T-helper 1 cell treated with Interleukin-12 subunit alpha and Interleukin-12 subunit beta and Interleukin-4 antibody, amounts not matched to agents 30 ng/mL and 1 ng/mL, for 36 hours (primary cell): ENCODE results near the gene TMEM255B. TPM values are rescaled to one million over a fixed set of nuclear protein-coding genes. Genes with fewer than 3 reads are reported as not detected.
"Not testable (repeated sequence)": the region's sequence is repeated elsewhere in the genome, so short reads cannot be mapped to it uniquely, and the experiment has no call there.

Source experiments
- intact Hi-C: fragments of 100-400 bp; cut with micrococcal nuclease; formaldehyde crosslinking; loops from one replicate; pipeline ENCODE4 v1.15.1; 2024
- total RNA-seq: library from RNA; stranded (reverse); gene quantifications from 2 replicates; pipeline ENCODE4 v1.2.3, GENCODE V29; 2022

TMEM255B gene
- total RNA-seq, 1 donor from 2014 or later, result 2.3 TPM

DNA sequence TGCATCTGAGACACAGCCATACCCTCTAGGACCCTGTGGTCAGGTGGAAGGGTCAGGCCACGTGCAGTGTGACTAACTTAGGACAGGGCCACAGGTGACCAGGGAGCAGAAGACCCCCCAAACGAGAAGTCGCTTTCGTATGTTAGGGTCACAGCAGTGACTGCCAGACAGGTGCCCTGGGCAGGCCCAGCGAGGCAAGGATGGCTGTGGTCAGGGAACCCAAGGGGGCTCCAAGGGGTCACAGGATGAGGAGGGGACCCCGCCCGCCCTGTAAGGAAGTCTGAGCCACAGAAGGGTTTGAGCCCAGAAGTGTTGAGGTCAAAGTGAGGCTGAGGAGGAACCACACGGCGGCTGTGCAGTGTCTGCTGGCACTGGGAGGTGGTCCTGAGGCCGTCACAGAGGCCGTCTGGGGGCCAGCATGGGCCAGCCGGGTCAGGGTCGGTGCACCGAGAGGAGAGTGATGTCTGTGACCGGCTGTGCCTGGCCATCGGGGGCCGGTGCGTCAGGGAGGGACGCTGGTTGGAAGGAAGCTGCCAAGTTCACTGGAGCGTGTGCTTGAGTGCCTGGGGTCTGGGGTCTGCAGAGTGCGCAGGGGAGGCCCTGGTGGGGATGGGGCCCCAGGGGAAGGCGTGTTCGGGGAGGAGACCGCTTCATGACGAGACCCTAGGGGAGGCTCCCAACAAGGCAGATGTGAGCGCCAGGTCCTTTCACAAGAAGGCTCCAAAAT lies 24.8 kb upstream of the TMEM255B start:
- intact Hi-C loops, result no loop called here

DNA sequence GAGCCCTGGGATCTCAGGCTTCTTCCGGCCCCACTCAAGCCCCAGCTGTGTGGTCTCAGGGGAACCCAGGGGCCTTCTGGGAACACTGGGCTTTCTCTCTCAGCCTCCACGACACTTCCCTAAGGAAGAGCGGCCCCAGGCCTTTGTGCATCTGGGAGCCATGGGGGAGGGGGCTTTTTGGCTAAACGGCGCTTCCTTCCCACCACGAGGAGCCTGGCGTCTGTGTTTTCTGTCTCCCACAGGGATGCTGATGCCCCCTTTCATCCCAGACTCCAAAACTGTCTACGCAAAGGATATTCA lies 24.2 kb upstream of the TMEM255B start:
- intact Hi-C loops, result no loop called here

DNA sequence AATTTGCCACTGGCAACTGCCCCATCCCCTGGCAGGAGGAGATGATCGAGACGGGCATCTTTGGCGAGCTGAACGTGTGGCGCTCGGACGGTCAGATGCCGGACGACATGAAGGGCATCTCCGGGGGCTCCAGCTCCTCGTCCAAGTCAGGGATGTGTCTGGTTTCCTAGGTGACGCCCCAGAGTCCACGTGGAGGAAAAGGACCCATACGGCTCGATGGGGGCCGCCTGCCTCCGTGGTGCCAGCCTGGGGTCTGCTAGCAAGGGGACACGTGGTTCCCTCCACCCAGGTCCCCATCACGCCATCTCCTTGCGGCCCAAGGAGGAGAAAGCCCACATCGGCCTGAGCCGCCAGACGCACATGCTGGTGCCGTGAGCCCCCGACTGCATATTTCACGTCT lies 23.8 kb upstream of the TMEM255B start:
- intact Hi-C loops, result no loop called here

DNA sequence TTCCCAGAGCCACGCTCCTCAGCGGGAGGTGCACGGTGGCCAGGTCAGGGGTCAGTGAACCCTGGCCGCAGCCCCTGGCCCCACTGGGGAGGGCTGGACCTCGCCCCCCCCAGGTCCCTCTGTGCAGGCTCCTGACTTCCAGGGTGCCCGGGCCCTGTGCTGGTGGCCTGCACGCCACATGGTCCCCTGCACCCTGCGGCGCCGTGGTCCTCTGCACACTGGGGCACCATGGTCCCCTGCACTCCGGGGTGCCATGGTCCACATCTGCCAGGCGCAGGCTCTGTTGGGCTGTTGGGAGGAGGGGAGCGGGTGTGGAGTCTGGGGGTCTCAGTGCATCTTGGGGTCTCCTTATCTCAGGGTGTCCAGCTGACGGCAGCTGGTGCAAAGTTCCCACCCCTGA lies 23.3 kb upstream of the TMEM255B start:
- intact Hi-C loops, result no loop called here

DNA sequence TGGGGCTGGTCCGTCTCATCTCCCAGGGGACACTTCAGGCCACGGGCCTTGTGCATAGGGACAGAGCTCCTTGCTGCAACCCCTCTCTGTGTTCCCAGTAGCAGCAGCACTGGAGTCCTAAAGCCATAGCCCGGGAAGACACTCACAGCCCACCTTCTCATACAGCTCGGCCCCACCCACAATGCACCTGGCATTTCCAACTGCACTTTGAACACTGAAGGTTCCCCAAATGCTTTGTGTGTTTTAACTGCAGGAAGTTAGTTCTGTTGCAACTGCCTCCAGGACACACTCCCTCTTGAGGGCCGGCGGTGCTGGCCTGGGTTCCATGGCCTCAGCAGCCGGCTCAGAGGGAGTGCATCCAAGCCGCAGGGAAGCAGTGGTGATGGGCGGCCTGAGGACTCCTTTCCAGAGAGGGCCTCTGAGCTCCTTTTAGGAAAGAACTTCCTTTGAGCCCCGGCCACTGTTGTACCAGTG lies 22.7 kb upstream of the TMEM255B start:
- intact Hi-C loops, result no loop called here

DNA sequence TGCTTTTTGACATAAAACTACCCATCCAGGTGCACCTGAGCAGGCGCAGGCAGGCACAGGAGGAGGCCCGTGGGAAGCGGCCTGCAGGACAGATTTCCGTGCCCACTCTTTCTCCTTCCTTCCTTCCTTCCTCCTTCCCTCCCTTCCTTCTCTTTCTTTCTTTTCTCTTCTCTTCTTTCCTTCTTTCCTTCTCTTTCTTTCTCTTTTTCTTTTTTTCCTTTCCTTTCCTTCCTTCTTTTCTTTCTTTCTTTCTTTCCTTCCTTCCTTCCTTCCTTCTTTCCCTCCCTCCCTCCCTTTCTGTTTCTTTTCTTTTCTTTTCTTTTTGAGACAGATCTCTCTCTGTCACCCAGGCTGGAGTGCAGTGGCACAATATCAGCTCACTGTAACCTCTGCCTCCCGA lies 21.2 kb upstream of the TMEM255B start:
- intact Hi-C loops, result no loop called here

DNA sequence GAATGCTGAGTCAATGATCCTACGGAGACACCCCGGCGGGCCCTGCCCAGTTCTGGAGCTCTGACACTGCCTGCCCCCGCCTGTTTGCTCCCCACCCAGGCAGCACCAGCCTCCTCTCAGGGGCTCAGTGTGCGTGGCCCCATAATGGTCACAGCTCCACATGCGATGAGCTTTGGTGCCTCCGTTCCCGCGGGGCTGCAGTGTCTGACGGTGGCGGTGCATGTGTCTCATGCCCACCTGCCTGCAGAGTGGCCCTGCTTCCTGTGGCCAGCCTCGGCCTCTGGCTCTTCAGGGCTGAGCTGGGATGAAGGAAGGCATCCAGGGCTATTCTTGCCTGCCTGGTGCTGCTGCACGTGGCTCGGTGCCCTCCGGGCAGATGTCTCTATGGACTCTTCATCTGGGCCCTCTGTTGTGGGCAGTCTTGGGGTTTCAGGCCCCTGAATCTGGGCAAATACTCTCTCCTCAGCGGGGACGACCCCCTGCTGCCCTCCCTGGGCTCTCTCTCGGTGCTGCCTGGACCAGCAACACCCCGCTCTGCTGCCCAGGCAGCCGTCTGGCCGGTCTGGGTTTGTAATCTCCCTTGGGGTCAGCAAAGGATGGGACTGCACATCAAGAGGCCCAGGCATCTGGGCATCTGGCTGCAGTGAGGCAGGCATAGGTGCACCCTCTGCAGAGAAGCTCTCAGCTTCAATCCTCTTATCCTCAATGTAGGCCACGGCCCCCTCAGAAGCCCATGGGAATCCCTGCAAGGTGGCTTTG lies 19.3 kb upstream of the TMEM255B start:
- intact Hi-C loops, result no loop called here

DNA sequence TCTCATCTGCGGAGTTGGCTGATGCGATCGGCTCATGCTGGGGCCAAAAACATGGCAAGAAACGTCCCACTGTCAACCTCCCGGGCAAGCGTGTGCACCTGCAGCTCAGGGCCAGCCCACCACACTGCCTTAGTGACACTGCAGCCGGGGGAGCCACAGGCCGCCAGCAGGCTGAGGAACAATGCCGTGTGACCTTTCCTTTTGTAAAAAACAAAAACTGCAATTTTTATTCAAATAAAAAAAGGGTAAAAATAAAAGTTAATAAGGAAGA lies 18.8 kb upstream of the TMEM255B start:
- intact Hi-C loops, result no loop called here

DNA sequence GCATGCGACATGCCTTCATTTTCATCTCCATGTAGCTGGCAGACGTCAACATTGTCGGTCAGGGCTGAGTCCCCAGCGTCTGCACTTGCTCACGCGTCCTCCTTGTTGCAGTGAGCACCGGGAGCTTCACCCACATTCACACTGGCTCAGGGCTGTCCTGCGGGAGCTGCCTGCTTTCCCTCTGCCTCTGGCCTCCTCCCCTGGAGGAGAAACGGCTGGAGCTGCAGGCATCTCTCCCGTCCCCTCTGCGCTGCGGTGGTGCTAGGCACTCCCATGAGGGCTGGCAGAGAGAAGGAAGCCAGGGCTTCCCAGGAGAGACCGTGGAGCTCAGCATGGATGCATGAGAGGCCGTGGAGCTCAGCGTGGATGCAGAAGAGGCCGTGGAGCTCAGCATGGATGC lies 18.4 kb upstream of the TMEM255B start:
- intact Hi-C loops, result no loop called here

DNA sequence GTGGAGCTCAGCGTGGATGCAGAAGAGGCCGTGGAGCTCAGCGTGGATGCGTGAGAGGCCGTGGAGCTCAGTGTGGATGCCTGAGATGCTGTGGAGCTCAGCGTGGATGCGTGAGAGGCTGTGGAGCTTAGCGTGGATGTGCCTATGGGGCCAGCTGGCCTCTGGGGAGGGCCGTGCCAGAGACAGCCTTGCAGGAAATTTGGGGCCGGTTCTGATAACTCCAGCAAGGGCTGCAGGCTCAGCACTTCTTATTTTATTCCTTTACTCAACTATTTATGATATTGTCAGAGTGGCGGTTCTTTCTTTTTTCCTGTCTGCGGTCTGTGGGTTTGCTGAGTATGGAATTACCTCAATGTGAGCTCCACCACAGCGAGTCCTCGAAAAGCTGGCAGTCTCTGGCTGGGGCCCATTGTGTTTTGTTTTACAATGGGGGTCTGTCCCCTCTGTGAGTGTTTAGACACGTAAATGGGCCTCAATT lies 17.8 kb upstream of the TMEM255B start:
- intact Hi-C loops, result no loop called here

DNA sequence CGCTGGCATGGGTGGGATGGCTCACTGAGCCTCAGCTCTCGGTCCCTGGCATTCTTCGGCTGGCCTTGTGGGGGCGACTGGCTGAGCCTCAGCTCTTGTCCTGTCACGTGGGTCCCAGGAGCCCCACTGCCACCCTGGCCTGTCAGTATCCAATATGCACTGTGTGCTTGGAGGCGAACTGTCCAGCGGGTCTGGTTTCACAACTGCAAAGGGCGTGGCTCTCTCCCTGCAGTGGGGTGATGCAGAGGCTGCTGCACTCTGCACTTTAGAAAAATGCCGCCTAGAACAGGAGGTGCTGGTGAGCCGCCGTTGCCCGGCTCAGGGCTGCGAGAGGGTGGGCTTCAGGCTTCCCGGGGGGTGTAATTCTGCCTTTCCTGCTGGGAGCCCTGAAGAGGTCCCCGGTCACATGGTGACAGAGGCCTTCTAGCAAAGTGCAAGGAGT lies 17.0 kb upstream of the TMEM255B start:
- intact Hi-C loops, result no loop called here

DNA sequence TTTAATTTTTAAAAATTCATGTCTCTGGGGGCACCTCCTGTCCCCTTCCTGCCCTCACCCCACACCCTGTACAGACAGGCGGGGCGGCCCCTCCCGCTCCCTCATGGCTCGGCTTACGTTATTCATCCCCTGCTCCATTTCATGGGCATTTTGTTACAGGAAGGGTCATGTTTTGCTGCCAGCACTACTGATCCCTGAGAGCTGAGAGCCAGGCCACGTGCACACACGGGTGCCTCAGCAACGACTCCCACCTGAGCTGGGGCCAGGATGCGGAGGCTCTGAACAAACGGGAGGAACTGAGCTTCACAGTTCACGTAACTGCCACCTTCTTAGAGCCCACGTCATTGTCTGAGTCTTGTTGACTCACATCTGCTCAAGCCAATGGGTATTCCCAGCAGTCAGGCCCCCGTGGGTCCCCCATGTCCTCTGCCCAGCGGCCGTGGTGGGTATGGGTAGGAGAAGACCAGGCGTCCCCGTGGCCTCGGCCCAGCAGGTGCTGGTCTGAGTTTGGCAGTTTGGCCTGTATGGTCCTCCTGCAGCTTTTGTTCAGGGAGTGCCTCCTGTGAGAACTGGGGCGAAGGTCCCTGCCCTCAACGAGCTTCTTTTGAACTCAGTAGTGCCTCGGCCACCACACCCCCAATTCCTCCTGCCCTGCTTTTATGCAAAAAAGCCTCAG lies 16.4 kb upstream of the TMEM255B start:
- intact Hi-C loops, result no loop called here

DNA sequence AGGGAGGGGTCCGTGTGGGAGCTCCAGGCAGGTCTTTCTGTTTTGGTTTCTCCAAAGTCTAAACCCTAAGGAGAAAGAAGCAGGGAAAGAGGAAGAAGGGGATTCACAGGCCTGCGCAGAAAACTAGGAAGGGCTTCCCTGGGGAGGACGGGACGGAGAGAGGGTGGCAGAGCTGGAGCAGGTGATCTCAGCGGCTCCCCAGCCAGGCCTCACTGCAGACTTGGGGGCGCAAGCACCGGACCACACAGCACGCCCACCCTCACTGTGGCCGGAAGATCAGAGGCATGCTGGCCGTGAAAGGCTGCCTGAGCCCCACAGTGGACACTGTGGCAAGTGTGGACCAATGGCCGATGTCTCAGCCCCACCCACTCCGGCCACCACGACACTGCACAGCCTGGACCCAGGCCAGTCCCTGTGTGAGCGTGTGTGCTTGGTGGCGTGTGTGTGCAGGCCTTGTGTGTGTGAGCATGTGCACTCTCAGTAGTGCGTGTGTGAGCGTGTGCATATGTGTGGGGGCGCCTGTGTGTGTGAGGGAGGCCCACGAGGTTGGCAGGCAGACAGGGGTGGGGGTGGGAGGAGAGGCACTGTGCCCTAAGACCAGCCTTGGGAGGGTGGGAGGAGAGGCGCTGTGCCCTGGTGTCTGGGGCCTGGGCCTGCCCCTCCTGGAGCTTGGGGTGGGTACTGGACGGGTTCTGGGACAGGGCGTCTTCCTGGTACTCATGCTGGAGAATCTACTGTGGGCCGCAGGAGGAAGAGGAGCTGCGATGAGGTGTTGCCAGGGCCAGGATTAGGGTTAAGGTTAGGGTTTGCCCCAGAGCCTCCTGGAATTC lies 15.4 kb upstream of the TMEM255B start:
- intact Hi-C loops, result no loop called here

DNA sequence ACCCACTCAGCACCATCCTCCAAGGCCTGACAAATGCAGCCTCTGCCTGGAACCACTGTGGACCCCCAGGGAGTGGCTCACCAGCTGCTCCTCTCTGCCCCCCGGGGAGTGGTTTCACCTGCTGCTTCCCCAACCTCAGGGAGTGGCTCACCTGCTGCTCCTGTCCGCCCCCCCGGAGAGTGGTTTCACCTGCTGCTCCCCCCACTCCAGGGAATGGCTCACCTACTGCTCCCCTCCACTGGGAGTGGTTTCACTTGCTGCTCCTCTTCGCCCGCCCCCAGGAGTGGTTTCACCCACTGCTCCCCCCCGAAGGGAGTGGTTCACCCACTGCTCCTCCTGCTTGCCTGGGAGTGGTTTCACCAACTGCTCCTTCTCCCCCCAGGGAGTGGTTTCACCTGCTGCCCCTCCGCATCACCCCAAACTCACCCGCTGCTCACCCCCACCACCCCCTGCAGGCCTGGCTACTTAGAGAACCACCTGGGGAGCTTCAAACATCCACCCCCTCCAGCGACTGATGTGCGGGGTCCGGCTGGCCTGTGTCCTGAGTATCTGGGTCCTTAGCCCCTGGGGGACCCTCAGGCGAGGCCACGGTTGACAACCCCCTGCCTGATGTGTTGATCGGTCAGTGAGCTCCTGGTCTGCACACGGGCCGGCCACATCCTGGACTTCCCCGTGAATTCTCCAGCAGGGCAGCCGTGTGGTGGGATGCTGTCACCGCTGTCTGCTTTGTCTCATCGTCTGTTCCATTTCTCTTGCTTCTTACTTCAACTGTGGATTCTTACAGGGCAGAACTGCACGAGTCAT lies 14.6 kb upstream of the TMEM255B start:
- intact Hi-C loops, result no loop called here

DNA sequence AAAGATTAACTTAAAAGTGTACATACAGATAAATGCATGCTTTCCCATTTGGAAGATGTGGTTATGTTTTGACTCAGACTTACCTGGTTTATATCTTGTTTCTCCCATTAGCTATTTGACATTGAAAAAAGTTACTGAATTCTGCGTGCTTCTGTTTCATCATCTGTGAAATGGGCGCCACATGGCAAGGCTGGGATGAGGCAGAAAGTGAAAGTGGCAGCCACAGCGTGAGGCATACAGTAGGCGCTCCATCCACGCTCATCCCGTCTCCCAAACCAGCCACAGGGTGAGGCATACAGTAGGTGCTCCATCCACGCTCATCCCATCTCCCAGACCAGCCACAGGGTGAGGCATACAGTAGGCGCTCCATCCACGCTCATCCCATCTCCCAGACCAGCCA lies 14.0 kb upstream of the TMEM255B start:
- intact Hi-C loops, result no loop called here

DNA sequence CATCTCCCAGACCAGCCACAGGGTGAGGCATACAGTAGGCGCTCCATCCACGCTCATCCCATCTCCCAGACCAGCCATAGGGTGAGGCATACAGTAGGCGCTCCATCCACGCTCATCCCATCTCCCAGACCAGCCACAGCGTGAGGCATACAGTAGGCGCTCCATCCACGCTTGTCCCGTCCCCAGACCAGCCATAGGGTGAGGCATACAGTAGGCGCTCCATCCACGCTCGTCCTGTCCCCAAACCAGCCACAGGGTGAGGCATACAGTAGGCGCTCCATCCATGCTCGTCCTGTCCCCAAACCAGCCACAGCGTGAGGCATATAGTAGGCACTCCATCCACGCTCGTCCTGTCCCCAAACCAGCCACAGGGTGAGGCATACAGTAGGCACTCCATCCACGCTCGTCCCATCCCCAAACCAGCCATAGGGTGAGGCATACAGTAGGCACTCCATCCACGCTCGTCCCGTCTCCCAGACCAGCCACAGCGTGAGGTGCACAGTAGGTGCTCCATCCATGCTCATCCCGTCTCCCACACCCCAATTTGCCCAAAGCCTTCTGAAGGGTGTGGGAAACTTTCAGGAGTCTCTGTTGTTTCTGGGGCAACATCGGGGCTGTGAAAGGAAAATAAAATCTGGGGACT lies 13.4 kb upstream of the TMEM255B start:
- intact Hi-C loops, result not testable (repeated sequence)

DNA sequence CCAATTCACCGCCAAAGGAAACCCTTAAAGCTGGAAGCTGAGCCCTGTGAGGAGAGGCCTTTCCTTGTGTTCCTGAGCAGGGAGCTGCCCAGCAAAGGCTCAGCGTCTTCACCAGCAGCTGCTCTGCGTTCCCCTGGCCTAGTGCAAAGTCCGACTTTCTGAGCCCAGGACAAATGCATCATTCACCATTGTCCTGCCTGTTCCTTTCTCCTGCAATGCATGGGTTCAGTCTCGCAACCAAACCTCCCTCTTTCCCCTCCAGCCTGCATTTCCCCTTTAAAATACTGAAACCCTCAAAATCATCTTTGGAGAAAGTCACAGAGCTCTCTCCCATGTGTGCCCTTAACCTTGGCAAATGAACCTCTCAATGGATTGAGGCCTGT lies 12.9 kb upstream of the TMEM255B start:
- intact Hi-C loops, result no loop called here

DNA sequence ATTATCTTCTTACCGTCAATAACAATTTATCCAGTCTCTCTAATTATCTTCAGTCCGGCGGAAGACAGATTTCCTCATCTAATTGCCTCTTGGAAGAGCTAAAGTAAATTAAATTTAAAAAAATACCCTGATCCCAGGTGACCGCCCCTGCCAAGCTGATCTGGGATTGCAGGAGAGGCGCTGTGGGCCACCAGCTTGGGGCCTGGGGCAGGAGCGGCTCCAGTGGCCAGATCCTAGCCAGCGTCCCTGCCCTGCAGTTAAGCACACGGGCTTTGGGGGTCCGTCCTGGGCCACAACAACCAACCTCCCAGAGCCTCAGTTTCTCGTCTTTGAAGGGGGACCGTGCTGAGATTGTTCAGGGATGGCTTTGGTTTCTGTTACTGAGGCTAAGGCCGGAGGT lies 12.4 kb upstream of the TMEM255B start:
- intact Hi-C loops, result no loop called here

DNA sequence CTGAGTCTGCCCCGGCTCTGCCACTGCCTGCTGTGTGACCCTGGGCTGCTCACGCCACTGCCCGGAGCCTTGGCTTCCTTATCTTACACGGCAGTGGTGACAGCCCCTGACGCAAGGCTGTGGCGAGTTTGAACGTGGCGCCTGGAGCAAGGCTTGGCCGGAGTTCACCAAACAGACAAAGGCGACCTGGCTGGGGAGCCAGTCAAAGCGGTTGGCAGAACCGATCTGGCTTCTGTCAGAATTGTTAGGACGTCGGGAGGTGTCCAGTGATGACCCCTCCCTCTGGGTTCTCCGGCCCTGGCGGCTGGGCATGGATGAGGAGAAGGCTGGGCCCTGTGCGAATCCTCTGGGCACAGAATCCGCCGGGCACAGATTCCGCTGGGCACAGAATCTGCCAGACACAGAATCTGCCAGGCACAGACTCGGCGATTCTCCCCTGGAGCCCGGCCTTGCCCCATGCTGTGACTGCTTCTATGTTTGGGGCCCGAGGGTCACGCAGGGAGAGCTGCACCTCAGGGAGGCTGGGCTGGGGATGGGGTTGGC lies 11.7 kb upstream of the TMEM255B start:
- intact Hi-C loops, result no loop called here
